GM18951 (cell line): ENCODE measurements around the gene UQCRQ.
"Not testable (repeated sequence)": the region's sequence is repeated elsewhere in the genome, so short reads cannot be mapped to it uniquely, and the experiment has no call there.

Experiments
- POLR2A ChIP-seq: IDR thresholded peaks from 4 replicates; pipeline ENCODE4 v1.6.1; 2011; ENCODE audit warnings: mild to moderate bottlenecking; ENCODE audit not compliant: insufficient read length, insufficient read depth; ENCODE audit errors: extremely low read depth
- in situ Hi-C: fragments of 300-500 bp; cut with MboI; formaldehyde crosslinking; loops from one replicate; pipeline ENCODE4 v1.12.0; 2022; ENCODE audit warnings: low sequenced_read_pairs, mixed read lengths, inconsistent platforms; ENCODE audit not compliant: unreplicated experiment

UQCRQ gene

DNA sequence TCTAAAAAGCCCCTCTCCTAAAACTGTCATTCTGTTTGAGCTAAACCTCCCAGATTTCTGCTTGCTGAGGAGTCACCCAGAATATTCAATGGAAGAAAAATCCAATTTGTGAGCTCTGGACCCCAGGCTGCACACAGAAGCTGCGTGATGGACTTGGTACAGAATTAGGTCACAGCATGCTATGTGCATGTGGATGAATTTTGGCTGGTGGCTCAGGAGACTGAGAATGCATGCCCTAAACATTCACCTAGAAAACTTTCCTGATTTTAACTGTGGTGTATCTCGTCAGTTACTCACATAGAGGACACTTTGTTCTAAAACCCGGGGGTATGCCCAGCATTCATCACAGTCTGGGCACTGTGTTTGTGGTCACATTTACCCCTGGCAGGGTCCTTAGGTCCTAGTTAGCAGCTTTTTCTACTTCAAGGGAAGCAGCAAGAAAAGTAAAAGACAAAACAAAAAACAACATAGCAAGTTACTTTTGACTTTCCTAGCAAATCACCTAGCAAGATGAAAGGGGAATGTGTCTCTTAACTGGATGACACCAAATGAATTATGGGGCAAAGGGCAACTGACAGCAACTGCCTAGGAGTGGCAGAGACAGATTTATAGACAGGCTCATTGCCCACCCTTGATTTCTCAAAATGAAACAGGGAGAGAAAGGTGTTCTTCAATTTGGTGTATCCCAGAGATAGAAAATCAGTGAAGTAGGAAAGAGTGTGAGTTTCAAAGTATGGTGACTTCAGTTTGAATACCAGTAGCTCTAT, 27.7 kb upstream of the UQCRQ start:
- TF ChIP-seq POLR2A, result no peak
- in situ Hi-C loops, result loop anchor here (25.0 kb wide), 1 partner anchor 451 kb away; no protein-coding TSS in a partner anchor

DNA sequence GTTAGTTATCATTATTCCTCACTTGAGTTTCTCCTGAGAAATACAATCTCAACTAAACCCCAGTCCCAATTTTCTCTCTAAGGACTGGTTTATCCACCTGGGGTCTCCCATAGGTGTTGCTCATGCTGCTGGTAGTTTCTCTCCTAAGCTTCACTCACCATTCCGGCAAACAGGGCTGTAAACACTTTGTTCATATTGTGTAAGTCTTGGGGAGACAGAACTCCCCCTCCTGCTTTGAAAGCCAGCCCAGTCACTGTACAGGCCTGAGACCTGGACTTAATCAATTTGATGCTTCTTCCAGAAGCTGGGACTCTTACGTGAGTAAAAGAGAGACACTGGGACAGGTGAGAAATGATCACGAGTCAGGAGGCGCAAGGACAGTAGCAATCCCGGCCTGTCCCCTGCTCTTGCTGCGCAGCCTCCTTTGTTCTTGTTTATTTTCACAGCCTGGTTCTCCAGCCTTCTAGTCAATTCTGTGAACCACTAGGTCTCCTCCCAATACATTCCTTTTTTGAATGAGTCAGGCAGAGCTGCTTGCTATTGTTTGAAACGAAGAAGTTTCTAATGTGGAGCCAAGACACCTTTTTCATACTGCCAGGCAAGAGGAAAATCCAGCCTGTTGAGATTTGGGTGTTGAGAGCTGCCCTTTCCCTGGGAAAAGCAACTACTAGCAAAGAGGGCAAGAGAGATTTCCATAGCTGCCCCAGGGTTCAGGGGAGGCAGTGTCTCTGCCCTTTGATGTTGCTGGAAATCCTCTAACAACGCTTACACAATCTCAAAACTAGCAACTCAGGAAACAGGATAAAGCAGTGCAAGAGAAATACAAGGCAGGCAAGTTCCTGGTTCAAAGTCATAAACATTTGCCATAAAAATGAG, 26.8 kb upstream of the UQCRQ start:
- in situ Hi-C loops, result loop anchor here (25.0 kb wide), 1 partner anchor 452 kb away; no protein-coding TSS in a partner anchor
- TF ChIP-seq POLR2A, result no peak

DNA sequence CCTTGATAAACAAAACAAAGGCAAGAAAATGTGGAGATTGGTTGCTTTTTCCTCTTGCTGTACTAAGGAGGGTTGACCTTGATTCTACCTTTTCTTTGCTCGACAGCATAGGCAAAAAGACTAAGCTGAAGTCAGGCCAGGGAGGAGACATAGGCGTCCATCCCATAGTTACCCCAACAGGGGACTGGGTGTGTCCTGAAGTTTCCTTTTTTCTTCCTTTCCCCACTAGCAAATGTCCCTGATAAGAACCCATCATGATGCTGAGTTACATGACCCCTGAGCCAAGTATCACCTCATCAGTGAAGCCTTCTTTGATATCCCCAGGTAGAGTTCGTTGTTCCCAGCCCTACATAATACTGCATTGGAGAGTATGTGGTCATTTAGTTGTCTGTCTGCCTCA, 26.1 kb upstream of the UQCRQ start:
- TF ChIP-seq POLR2A, result no peak

DNA sequence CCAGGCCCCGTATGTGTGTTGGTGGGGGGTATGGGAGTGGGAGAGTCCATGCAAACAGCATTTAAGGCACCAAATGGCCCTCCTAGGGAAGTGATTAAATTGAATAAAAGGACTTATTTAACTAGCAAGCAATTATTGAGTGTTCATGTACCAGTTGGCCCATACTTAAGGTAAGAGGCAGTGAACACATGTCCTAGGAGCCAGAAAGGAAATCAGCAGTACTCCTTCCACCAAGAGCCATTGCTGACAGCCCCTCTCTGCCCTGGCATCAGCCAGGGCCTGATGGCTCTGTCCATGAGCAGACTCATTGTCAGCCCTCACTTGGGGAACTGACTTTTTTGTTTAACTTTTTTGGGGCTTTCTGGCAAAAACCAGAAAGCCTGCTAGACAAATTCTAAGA, 25.5 kb upstream of the UQCRQ start:
- no peak for TF ChIP-seq POLR2A
- in situ Hi-C loops, result loop anchor here (25.0 kb wide), 1 partner anchor 454 kb away; no protein-coding TSS in a partner anchor

More for the DNA sequence above, 26.1 kb upstream of the UQCRQ start:
- in situ Hi-C loops, result loop anchor here (25.0 kb wide), 1 partner anchor 453 kb away; no protein-coding TSS in a partner anchor

DNA sequence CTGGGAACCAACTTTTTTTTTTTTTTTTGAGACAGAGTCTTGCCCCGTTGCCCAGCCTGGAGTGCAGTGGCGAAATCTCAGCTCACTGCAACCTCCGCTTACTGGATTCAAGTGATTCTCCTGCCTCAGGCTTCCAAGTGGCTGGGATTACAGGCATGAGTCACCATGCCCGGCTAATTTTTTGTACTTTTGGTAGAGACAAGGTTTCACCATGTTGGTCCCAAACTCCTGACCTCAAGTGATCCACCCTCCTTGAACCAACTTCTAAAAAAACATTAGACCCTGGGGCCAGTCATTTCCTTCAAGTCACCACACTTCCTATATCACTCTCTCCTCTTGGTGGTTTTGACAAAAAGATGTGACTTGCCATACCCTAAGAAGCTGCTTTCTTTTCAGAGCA, 25.1 kb upstream of the UQCRQ start:
- no peak for TF ChIP-seq POLR2A
- in situ Hi-C loops, result loop anchor here (25.0 kb wide), 1 partner anchor 454 kb away; no protein-coding TSS in a partner anchor

DNA sequence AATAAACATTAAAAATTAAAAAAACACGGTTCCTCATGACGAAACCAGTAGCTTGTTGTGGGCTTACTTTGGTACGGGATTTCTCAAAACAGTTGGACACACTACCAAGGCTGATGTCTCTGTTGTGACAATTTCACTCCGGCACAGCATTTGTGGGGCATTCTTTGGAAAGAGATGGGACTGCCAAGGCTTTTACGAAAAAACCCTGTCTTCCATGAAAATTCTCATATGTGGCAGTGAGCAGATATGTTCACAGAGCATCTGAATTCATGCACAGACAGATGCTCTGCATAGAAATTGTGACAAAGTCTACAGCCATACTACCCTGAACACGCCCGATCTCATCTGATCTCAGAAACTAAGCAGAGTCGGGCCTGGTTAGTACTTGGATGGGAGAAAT, 18.2 kb upstream of the UQCRQ start:
- in situ Hi-C loops, result loop anchor here (25.0 kb wide), 1 partner anchor 461 kb away; no protein-coding TSS in a partner anchor
- TF ChIP-seq POLR2A, result no peak

DNA sequence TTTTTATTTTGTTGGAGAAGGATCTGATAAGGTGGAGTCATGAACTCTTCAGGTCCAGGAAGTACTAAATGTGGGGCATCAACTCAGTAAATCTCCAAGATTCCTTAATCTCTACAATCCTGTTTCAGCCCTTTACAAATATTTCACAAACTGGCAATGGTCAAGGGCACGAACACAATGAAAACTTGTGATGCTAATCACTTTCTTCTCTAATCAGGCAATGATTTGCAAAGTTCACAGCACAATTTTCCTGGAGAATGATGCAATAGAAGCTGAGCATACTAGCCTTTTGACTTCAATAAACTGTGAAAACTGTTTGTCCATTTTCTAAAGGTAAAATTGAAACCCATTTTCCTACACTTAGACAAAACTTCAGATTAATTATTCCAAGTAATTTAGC, 17.1 kb upstream of the UQCRQ start:
- no peak for TF ChIP-seq POLR2A
- in situ Hi-C loops, result loop anchor here (25.0 kb wide), 1 partner anchor 462 kb away; no protein-coding TSS in a partner anchor

DNA sequence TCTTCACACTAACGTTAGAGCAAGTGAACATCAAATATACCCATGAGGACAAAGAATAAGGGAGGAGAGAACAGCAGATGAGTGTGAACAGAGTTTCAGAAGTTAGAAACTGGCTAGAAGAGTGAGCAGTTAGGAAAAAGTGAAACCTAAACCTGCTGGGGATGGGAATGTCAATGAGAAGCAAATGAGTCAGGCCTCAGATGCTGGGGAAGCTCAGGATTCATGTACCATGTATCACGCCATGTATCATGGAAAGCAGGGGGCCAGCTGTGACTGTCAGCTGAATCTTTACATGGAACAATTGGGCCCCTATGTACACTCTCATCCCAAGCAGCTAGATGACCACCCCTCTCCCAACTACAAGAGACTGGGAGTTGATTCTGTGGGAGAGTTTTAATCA, 16.4 kb upstream of the UQCRQ start:
- in situ Hi-C loops, result no loop called here
- TF ChIP-seq POLR2A, result no peak

DNA sequence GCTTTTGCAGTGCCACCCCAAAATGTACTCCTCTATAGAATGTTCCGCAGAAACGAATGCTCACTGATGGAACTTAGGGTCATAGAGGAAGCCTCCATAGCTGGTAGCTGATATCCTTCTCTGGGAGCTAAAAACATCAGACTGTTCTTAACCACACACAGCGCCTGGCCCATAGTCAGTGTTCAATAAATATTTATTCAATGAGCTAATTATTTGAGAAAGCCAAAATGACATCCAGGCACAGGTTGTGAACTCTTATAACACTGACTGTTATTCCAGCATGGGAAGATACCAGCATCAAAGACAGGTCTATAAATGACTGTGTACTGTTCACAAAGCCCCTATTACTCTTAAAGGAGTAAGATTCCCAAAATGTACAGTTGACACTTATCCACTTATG, 13.1 kb upstream of the UQCRQ start:
- in situ Hi-C loops, result no loop called here
- no peak for TF ChIP-seq POLR2A

DNA sequence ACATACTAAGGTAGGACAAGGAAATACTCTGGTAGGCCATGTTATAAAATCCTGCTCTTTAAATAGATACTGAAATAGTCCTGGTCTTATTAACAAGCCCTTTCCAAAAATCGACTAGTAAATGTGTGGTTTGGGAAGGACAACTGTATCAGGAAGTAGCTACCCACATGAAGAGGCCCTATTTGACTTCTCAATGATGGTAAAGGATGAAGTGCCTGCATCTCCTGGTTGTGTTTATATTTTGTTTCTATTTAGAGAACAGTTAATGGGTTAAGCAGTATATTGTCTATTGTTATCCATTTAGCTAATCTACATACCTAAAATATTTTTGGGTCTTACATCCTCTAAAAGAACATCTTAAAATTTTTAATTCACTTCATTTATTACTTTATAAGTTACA, 12.7 kb upstream of the UQCRQ start:
- no peak for TF ChIP-seq POLR2A
- in situ Hi-C loops, result no loop called here

DNA sequence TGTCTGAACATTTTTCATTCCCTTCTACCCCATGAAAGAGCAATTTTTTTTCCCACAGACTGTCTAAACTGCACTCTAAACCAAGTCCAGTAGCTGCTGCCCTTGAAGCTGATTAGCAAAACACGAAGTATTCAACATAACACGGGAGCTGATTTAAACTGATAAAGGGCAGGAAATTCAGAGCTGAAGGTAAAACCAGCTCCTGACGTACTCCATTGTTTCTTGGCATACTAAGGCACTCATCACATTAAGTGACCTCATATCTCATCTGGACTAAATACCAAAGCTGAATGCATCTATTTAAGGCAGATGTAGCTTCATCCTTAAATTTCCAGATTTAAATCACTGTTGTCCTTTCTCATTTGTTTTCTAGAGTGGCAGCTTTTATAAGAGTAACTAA, 12.1 kb upstream of the UQCRQ start:
- in situ Hi-C loops, result no loop called here
- TF ChIP-seq POLR2A, result no peak

DNA sequence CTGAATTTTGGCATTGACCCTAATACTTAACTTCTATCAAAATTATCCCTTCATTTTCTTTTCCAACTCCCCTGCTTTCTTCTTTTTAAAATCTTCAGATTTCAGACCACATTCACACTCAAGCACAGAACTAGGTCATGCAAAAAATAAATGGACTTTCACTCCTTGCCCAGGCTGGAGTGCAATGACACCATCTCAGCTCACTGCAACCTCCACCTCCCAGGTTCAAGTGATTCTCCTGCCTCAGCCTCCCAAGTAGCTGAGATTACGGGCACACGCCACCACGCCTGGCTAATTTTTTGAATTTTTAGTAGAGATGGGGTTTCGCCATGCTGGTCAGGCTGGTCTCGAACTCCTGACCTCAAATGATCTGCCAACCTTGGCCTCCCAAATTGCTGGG, 11.4 kb upstream of the UQCRQ start:
- in situ Hi-C loops, result not testable (repeated sequence)

DNA sequence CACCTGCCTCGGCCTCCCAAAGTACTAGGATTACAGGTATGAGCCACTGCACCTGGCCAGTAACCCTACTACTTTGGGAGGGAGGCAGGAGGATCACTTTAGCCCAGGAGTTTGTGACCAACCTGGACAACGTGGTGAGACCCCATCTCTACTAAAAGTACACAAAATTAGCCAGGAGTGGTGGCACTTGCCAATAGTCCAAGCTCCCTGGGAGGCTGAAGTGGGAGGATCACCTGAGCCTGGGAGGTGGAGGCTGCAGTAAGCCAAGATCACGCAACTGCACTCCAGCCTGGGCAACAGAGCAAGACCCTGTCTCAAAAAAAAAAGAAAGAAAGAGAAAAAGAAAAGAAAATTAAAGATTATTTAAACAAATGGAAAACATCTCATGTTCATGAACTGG, 10.4 kb upstream of the UQCRQ start:
- no peak for TF ChIP-seq POLR2A
- in situ Hi-C loops, result no loop called here
